ENCODE data around the gene NTRK2.

The NTRK2 gene

DNA sequence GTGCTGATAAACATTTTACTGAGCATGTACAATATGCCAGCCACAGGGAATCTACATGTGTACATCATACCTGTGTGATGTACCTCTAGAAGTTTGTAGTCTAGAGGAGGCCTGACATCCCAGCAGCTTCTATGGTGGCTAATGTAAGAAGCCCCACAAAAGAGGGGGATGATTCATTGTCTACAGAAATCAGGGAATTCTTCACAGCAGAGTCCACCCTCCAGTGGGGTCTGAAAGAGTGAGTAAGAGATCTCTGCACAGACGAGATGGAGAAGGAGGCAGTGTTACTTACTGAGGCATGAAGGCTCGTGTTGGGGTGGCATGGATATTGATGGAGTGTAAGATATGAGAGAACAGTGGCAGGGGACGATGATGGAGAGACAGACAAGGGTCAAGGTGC, 103.0 kb downstream of the NTRK2 start:
- H3K4me3 ChIP-seq (ENCODE audit: low read depth, low read length), result no peak overlapping the region
- TF ChIP-seq, protein P1, sequence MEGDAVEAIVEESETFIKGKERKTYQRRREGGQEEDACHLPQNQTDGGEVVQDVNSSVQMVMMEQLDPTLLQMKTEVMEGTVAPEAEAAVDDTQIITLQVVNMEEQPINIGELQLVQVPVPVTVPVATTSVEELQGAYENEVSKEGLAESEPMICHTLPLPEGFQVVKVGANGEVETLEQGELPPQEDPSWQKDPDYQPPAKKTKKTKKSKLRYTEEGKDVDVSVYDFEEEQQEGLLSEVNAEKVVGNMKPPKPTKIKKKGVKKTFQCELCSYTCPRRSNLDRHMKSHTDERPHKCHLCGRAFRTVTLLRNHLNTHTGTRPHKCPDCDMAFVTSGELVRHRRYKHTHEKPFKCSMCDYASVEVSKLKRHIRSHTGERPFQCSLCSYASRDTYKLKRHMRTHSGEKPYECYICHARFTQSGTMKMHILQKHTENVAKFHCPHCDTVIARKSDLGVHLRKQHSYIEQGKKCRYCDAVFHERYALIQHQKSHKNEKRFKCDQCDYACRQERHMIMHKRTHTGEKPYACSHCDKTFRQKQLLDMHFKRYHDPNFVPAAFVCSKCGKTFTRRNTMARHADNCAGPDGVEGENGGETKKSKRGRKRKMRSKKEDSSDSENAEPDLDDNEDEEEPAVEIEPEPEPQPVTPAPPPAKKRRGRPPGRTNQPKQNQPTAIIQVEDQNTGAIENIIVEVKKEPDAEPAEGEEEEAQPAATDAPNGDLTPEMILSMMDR (conservative IDR thresholded peaks at IDR 0.05; ENCODE audit: low read depth, low read length), result no peak
- DNase-seq (ENCODE audit: low read depth), result no peak

DNA sequence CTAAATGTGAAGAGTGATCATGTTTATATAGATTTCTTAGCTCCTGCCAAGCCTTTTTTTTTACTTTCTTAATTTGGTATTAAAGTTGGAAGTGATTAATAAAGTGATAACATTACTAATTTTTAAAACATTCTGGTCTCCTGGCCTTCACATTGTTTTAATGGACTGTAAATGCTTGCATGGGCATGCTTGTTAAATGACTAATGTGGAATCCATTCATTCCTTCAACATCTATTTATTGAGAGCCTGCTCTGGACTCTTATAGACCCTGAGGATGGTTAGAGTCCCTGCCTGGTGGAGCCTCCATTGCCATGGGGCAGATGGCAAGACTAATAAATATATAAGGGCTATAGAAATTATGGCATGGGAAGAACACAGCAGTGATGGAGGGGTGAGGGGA, 103.5 kb downstream of the NTRK2 start:
- no peak for DNase-seq (ENCODE audit: low read depth)
- TF ChIP-seq, protein P1 (conservative IDR thresholded peaks at IDR 0.05; ENCODE audit: low read depth, low read length), result no peak
- no peak overlapping the region for H3K4me3 ChIP-seq (ENCODE audit: low read depth, low read length)

DNA sequence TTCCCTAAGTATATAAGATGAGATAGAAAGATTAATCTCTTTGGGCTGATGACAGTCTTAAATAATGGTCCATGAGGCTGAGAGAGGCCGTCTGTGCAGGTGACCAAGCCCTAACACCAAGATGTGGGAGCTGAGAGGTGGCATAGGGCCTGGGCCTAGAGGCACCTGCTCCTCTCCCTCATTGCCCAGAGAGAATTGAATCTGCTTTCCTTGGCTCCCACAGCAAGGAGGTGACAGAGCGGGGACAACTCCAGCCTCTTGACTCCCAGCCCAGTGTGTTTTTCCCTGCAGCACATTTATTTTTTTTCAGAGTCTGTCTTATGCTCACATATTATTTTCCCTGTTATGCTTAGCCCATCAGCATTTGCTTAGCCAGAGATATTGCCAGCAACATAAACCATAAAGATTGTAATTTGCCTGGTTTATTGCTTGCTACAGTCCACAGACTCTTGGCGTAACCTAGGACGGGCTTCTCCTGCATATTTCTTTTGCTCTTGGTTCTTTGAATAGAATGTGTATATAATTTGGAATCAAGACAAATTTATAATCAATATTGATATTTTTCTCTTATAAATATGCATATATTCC, 105.6 kb downstream of the NTRK2 start:
- no peak overlapping the region for H3K4me3 ChIP-seq (ENCODE audit: low read depth, low read length)
- DNase-seq (ENCODE audit: low read depth), result no peak
- TF ChIP-seq, protein P1 (conservative IDR thresholded peaks at IDR 0.05; ENCODE audit: low read depth, low read length), result no peak

DNA sequence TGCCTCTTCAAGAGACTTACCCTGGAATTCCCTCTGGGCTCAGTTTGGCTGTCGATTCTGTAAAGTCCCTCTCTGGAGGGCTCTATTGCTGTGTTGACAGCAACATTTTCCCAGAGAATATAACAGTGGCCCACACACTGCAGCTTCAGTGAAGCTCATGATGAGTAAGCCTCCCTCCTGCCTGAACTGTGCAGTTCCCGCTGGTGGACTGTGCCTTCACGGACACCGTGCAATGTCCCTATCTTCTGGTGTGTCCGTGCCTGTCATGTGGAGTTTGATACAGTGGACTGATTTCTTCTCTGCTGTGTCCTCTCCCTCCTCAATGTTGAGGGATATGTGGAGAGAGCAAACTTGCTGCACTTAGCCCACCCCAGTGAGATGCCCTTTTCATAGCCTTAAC, 109.0 kb downstream of the NTRK2 start:
- H3K4me3 ChIP-seq (ENCODE audit: low read depth, low read length), result no peak overlapping the region
- TF ChIP-seq, protein P1 (conservative IDR thresholded peaks at IDR 0.05; ENCODE audit: low read depth, low read length), result no peak
- no peak for DNase-seq (ENCODE audit: low read depth)

DNA sequence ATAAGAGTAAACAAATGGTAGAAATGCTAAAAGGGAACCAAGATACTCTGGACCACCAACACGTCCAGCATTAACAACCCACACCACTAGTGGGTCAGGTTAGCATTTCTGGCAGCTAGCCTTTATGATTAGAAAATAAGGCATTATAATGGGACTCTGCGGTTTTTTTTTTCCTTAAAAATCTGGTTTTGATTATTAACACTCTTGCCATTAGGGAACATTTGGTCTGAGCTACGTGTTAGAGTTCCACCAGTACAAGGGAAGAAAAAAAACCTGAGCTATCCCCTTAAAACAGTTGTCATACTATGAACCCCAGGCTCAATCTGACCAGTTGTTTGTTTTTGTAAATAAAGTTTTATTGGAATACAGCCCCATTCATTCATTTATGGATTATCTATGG, 110.4 kb downstream of the NTRK2 start:
- TF ChIP-seq, protein P1 (conservative IDR thresholded peaks at IDR 0.05; ENCODE audit: low read depth, low read length), result no peak
- no peak for DNase-seq (ENCODE audit: low read depth)
- no peak overlapping the region for H3K4me3 ChIP-seq (ENCODE audit: low read depth, low read length)

DNA sequence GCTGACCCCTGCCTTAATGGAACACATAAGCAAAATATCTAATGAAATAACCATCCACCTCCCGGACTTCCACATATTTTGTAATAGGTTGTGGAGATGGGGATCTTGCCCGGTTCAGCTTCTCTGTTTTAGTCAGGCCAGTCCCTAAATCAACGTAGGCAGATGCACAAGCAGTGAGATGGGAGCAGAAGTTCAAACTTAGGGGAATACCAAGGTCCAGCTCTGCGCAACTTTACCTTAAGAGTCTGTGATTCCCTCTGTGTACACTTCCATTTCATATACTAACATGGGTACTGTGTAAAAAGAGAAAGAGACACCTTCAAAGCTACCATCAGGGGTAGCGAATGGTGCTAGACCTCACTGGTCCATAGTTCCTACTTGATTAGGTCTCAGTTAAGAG, 110.9 kb downstream of the NTRK2 start:
- DNase-seq (ENCODE audit: low read depth), result no peak
- no peak overlapping the region for H3K4me3 ChIP-seq (ENCODE audit: low read depth, low read length)
- TF ChIP-seq, protein P1 (conservative IDR thresholded peaks at IDR 0.05; ENCODE audit: low read depth, low read length), result no peak

DNA sequence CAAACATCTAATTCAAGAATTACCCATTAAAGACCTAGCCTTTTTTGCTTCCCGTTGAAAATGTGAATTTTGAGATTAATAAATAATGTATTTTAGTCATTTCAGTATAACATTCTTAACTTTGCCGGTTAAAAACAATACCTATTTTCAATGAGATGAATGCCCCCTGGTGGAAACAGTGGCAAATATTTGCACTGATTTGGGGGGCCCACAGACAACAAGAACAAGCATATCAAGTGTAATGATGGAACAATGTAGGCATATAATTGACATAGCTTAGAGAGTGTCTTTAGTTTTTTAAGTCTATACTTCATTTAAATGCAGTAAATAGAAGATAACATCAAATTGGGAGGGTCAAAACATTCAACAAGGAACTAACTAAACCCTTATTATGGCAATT, 111.9 kb downstream of the NTRK2 start:
- TF ChIP-seq, protein P1 (conservative IDR thresholded peaks at IDR 0.05; ENCODE audit: low read depth, low read length), result peak; percentile 33
- peak; percentile 14 for DNase-seq (ENCODE audit: low read depth)
- H3K4me3 ChIP-seq (ENCODE audit: low read depth, low read length), result no peak overlapping the region
